ENCODE results near the gene EXOC6B. TPM values are rescaled to one million over a fixed set of nuclear protein-coding genes. Genes with fewer than 3 reads are reported as not detected.

The EXOC6B gene
- total RNA-seq, 2 donors from 2014 or later = 11.7 to 12.9 TPM

DNA sequence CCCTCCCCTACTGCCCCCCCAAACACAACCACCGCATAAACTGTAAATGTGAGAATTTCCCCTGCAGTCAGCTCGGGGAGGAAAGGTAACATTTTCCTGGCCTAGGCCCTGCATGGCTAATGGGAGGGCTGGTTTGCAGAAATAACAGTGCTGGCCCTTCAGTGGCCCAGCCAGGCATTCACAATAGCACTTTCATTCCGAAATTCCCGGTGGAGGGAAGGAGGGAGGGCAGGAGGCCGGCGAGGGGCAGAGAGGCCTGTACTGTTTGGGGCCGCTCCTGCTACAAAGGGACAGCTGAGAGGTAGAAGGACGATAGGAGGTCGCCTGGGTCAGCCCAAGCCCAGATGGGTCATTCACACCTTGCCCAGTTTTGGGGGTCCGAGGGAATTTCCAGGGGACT, 689.5 kb downstream of the EXOC6B start:
- TF ChIP-seq CTCF (IDR thresholded peaks at IDR 0.05) = no peak
- TF ChIP-seq POLR2A (IDR thresholded peaks at IDR 0.05) = no peak
- intact Hi-C loops (cut with DNase I) = no loop called here
- Histone ChIP-seq H3K27me3 (no peaks in the 10 kb centered on the region), H3K36me3 (replicated peaks in 1 of 2; ENCODE audit: insufficient read depth in 1 of 2, low read depth in 2 of 2) (no peaks in the 10 kb centered on the region), H3K27ac (no peak overlapping the region), H3K4me1 (peaks cover 16% of the 10 kb centered on the region), H3K9me3 (no peaks in the 10 kb centered on the region), H3K4me3 (no peak overlapping the region)
- WGBS, 2 donors = 71 to 79% methylated on average over 5 to 9 of the region's 10 CpGs
- ATAC-seq (no peak), DNase-seq (no peak)

GRCh38 chr2:72135921-72136320, 689.9 kb downstream of the EXOC6B start:
- intact Hi-C loops (cut with DNase I) = no loop called here
- H3K27me3 ChIP-seq = no peaks in the 10 kb centered on the region
- peak in 1 of 4 donors; percentile 0 for DNase-seq

GRCh38 chr2:72134997-72135800, 690.6 kb downstream of the EXOC6B start:
- no peak overlapping the region for H3K27ac ChIP-seq
- WGBS, 2 donors = 73 to 81% methylated on average over 9 to 19 of the region's 19 CpGs
- ATAC-seq (no peak), DNase-seq (no peak)
- TF ChIP-seq CTCF (IDR thresholded peaks at IDR 0.05) (no peak), POLR2A (IDR thresholded peaks at IDR 0.05) (no peak)
- no peaks in the 10 kb centered on the region for H3K36me3 ChIP-seq (replicated peaks in 1 of 2; ENCODE audit: insufficient read depth in 1 of 2, low read depth in 2 of 2)
- H3K27me3 ChIP-seq = no peaks in the 10 kb centered on the region
- H3K4me3 ChIP-seq = no peak overlapping the region
- H3K4me1 ChIP-seq = peaks cover 16% of the 10 kb centered on the region
- no peaks in the 10 kb centered on the region for H3K9me3 ChIP-seq
- intact Hi-C loops (cut with DNase I) = no loop called here

More at GRCh38 chr2:72135921-72136320, 689.9 kb downstream of the EXOC6B start:
- H3K4me1 ChIP-seq = peaks cover 16% of the 10 kb centered on the region
- no peaks in the 10 kb centered on the region for H3K9me3 ChIP-seq
- no peak overlapping the region for H3K27ac ChIP-seq
- TF ChIP-seq CTCF (IDR thresholded peaks at IDR 0.05) (no peak), POLR2A (IDR thresholded peaks at IDR 0.05) (no peak)
- no peaks in the 10 kb centered on the region for H3K36me3 ChIP-seq (replicated peaks in 1 of 2; ENCODE audit: insufficient read depth in 1 of 2, low read depth in 2 of 2)
- ATAC-seq = no peak
- 76 to 87% methylated on average over 5 to 8 of the region's 8 CpGs for WGBS, 2 donors
- H3K4me3 ChIP-seq = no peak overlapping the region

DNA sequence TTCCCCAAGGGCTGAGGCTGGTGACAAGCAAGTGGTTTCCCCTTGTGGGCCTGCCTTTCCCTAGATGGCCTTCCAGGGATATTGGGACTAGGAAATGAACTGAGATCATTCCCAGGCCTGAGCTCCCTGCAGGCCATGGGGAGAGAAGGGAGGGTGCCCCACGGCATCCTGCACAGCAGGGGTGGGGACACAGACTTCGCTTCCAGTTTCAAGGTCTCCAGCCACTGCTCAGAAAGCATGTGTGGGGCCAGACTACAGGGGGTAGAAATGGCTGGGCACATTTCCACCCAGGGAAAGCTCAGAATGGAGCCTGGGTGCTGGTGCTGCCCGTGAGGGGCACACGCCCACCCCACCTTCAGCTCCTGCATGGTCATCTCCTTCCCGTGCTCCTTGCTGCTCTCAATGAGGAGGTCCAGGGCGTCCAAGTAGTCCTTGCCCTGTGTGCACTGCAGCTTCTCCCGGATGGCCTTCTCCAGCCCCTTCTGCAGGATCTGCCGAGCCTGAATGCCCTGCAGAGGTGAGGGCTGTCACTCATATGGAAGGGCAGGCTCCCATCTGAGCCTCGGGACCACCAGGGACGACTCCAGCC, 691.3 kb downstream of the EXOC6B start:
- Histone ChIP-seq H3K27ac (no peak overlapping the region), H3K9me3 (no peaks in the 10 kb centered on the region), H3K27me3 (no peaks in the 10 kb centered on the region), H3K36me3 (replicated peaks in 1 of 2; ENCODE audit: insufficient read depth in 1 of 2, low read depth in 2 of 2) (no peaks in the 10 kb centered on the region), H3K4me1 (peaks cover 16% of the 10 kb centered on the region), H3K4me3 (no peak overlapping the region)
- no peak for ATAC-seq
- no peak for TF ChIP-seq POLR2A (IDR thresholded peaks at IDR 0.05)
- TF ChIP-seq CTCF (IDR thresholded peaks at IDR 0.05) = no peak
- intact Hi-C loops (cut with DNase I) = no loop called here
- 54 to 60% methylated on average over 9 to 10 of the region's 10 CpGs for WGBS, 2 donors
- DNase-seq = no peak

Data from body of pancreas (tissue), 4 donors.